Ascending aorta (tissue), 2 donors: ENCODE data around the gene EPHX1. TPM values are rescaled to one million over a fixed set of nuclear protein-coding genes. Genes with fewer than 3 reads are reported as not detected.

Source experiments
- DNase-seq, 2 donors: peaks; one replicate each; pipeline ENCODE4 v3.0.0-alpha.2; 2019; ENCODE audit warnings: low spot score in 2 of 2
- H3K27ac ChIP-seq, 2 donors: fragments of 200-600 bp; sonication (generic); one replicate each; pipeline ENCODE4 v1.5.1; 2016 to 2017; ENCODE audit warnings: mild to moderate bottlenecking in 1 of 2
- H3K27me3 ChIP-seq: fragments of 200-600 bp; sonication (generic); one replicate; pipeline ENCODE4 v1.5.1; 2017
- H3K36me3 ChIP-seq, 2 donors: fragments of 200-600 bp; sonication (generic); one replicate each; pipeline ENCODE4 v1.5.1; 2016
- H3K4me1 ChIP-seq, 2 donors: fragments of 200-600 bp; sonication (generic); one replicate each; pipeline ENCODE4 v1.5.1; 2016 to 2017; ENCODE audit warnings: mild to moderate bottlenecking in 1 of 2
- H3K4me3 ChIP-seq, 2 donors: fragments of 200-600 bp; sonication (generic); one replicate each; pipeline ENCODE4 v1.5.1; 2016 to 2017; ENCODE audit warnings: mild to moderate bottlenecking in 1 of 2
- H3K9me3 ChIP-seq, 2 donors: fragments of 200-600 bp; sonication (generic); one replicate each; pipeline ENCODE4 v1.5.1; 2016
- CTCF ChIP-seq, 3 experiments: fragments of 200-600 bp in 2 of 3; fragments of 450-650 bp in 1 of 3; sonication (generic) in 2 of 3; IDR thresholded peaks; one replicate each; pipeline ENCODE4 v1.5.1; 2016 to 2019; ENCODE audit warnings: antibody characterized with exemption in 3 of 3, mild to moderate bottlenecking in 1 of 3, moderate library complexity in 1 of 3
- intact Hi-C: fragments of 100-400 bp; cut with DNase I; formaldehyde crosslinking; loops from one replicate; pipeline ENCODE4 v1.15.1; 2023
- total RNA-seq: library from RNA; depleted of rRNA; stranded (reverse); fragments of >200 nt; gene quantifications from one replicate; pipeline ENCODE4 v1.1.0, GENCODE V29; 2016

EPHX1 gene
- total RNA-seq, 1 donor from 2014 or later: 127 TPM

- no peak overlapping the region for H3K27ac ChIP-seq
These were observed 37.7 kb downstream of the EPHX1 start for GRCh38 chr1:225847610-225848009.

GRCh38 chr1:225848030-225848955, 38.4 kb downstream of the EPHX1 start:
- Histone ChIP-seq H3K9me3 (no peaks in the 10 kb centered on the region), H3K4me3 (no peak overlapping the region), H3K36me3 (peaks cover 51 to 58% of the 10 kb centered on the region in 2 donors), H3K4me1 (peaks cover 0 to 2% of the 10 kb centered on the region in 2 donors), H3K27ac (no peak overlapping the region), H3K27me3 (no peaks in the 10 kb centered on the region)
- no peak for TF ChIP-seq CTCF (IDR thresholded peaks at IDR 0.05)
- intact Hi-C loops: no loop called here
- no peak for DNase-seq

More at GRCh38 chr1:225847610-225848009, 37.7 kb downstream of the EPHX1 start:
- H3K4me3 ChIP-seq: no peak overlapping the region
- no peak for DNase-seq
- peaks cover 51 to 52% of the 10 kb centered on the region in 2 donors for H3K36me3 ChIP-seq
- no peaks in the 10 kb centered on the region for H3K9me3 ChIP-seq
- H3K27me3 ChIP-seq: no peaks in the 10 kb centered on the region
- TF ChIP-seq CTCF (IDR thresholded peaks at IDR 0.05): no peak
- intact Hi-C loops: no loop called here
- H3K4me1 ChIP-seq: peaks cover 0 to 2% of the 10 kb centered on the region in 2 donors

GRCh38 chr1:225849925-225850324, 40.0 kb downstream of the EPHX1 start:
- no peaks in the 10 kb centered on the region for H3K27me3 ChIP-seq
- no peak overlapping the region for H3K4me3 ChIP-seq
- peaks cover 0 to 2% of the 10 kb centered on the region in 2 donors for H3K4me1 ChIP-seq
- DNase-seq: no peak
- H3K9me3 ChIP-seq: no peaks in the 10 kb centered on the region
- H3K36me3 ChIP-seq: peaks cover 50 to 63% of the 10 kb centered on the region in 2 donors
- intact Hi-C loops: no loop called here
- no peak for TF ChIP-seq CTCF (IDR thresholded peaks at IDR 0.05)
- no peak overlapping the region for H3K27ac ChIP-seq

DNA sequence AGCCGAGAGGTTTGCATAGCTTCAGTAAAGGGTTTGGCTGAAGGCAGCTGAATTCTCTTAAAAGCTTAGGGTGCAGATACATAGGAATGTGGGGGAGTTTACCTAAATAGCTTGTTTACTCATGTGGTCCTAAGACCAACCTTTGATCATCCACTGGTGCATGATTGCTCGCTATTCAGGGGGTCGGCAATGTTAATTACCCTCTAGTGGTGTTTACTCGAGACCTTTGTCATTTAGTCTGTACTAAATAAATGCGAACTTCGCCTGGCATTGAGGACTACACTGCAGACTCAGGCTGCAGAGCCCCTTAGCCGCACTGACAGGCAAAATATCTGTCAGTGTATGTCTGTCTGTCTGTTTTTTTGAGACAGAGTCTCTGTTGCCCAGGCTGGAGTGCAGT, 40.4 kb downstream of the EPHX1 start:
- TF ChIP-seq CTCF (IDR thresholded peaks at IDR 0.05): no peak
- no peak overlapping the region for H3K27ac ChIP-seq
- H3K36me3 ChIP-seq: peaks cover 53 to 66% of the 10 kb centered on the region in 2 donors
- DNase-seq: no peak
- H3K4me1 ChIP-seq: peaks cover 0 to 2% of the 10 kb centered on the region in 2 donors
- no peaks in the 10 kb centered on the region for H3K27me3 ChIP-seq
- intact Hi-C loops: no loop called here
- H3K4me3 ChIP-seq: no peak overlapping the region
- H3K9me3 ChIP-seq: no peaks in the 10 kb centered on the region

DNA sequence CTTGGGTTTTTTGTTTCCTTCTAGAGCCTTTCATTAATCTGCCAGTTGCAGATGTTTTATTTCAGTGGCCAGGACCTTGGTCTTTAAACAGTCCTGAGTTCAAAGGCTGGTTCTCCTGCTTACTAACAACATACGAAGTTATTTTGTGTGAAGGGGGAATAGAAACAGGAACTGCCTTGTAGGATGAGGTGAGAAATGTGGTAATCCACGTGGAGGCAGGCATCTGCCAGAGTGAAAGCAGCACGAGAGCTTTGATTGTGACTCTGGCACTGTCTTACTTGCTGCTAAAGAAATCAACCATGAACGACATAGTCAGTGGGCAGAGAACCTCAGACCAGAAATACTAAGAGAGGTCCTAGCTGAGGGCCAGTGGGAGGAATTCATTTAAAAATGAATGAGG, 41.9 kb downstream of the EPHX1 start:
- no peak for DNase-seq
- Histone ChIP-seq H3K9me3 (no peaks in the 10 kb centered on the region), H3K27ac (no peak overlapping the region), H3K4me1 (no peaks in the 10 kb centered on the region), H3K36me3 (peaks cover 55 to 70% of the 10 kb centered on the region in 2 donors), H3K4me3 (no peak overlapping the region), H3K27me3 (no peaks in the 10 kb centered on the region)
- no peak for TF ChIP-seq CTCF (IDR thresholded peaks at IDR 0.05)
- intact Hi-C loops: no loop called here
